Mucosa of stomach (tissue), 1 donor: Measurements from ENCODE around the gene ATP8A2.
"Not testable (repeated sequence)": the region's sequence is repeated elsewhere in the genome, so short reads cannot be mapped to it uniquely, and the experiment has no call there.

ENCODE experiments used
- H3K27me3 ChIP-seq: one replicate; pipeline ENCODE4 v1.7.0; 2013; ENCODE audit warnings: mild to moderate bottlenecking, low read length; ENCODE audit not compliant: control insufficient read depth, insufficient read depth
- H3K36me3 ChIP-seq: one replicate; pipeline ENCODE4 v1.7.0; 2013; ENCODE audit warnings: low read length; ENCODE audit not compliant: control insufficient read depth, insufficient read depth
- H3K4me1 ChIP-seq: one replicate; pipeline ENCODE4 v1.7.0; 2013; ENCODE audit warnings: mild to moderate bottlenecking, low read length; ENCODE audit not compliant: control insufficient read depth, insufficient read depth
- H3K4me3 ChIP-seq: one replicate; pipeline ENCODE4 v1.7.0; 2013; ENCODE audit warnings: low read length
- H3K9ac ChIP-seq: one replicate; pipeline ENCODE4 v1.7.0; 2013; ENCODE audit warnings: mild to moderate bottlenecking, low read length, moderate library complexity
- H3K9me3 ChIP-seq: one replicate; pipeline ENCODE4 v1.7.0; 2013; ENCODE audit warnings: mild to moderate bottlenecking, low read length, moderate library complexity; ENCODE audit not compliant: control insufficient read depth
- donor health status: Pancreatic carcinoma.

Gene ATP8A2

DNA sequence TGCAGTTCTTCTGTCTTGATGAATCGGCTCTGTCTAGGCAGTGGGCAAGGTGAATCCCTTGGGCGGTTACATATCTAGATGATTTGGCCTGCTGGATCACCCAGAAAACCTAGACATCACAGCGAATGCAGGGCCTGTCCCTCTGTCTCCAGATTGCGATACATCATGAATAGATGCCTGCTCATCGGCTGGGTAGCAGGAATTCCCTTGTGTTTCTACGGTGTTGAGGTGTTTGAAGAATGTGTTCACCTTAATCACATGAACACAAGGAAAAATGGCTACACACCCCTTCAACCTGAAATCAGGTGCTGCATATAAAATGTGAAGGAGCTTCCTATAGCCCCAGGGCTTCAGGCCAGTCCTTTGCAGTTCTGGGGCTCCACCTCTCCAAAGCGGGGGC, 398.8 kb downstream of the ATP8A2 start:
- Histone ChIP-seq H3K4me3 (no peak overlapping the region), H3K9me3 (no peaks in the 10 kb centered on the region), H3K4me1 (peaks cover 9% of the 10 kb centered on the region), H3K36me3 (no peaks in the 10 kb centered on the region), H3K9ac (no peak overlapping the region), H3K27me3 (no peaks in the 10 kb centered on the region)

DNA sequence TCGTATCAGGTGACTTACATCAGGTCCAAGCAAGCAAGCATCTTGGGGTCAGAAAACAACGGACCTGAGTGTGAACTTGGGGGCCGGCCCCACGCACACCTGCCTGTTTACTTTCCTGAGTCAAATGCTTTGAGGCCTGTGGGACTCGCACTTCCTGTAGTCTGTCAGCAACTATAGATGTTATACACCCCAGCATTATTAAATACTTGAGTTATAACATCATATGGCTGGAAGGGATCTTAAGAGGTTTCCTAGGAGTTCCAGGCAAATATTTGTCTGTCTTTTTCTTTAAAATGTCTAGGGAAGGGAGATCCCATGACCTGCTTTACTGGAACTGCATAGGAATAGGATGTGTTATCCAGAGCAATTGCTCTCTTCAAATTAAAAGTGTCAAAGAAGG, 399.4 kb downstream of the ATP8A2 start:
- no peak overlapping the region for H3K4me3 ChIP-seq
- H3K9ac ChIP-seq, result no peak overlapping the region
- no peaks in the 10 kb centered on the region for H3K9me3 ChIP-seq
- no peaks in the 10 kb centered on the region for H3K36me3 ChIP-seq
- H3K27me3 ChIP-seq, result no peaks in the 10 kb centered on the region
- H3K4me1 ChIP-seq, result peaks cover 14% of the 10 kb centered on the region

DNA sequence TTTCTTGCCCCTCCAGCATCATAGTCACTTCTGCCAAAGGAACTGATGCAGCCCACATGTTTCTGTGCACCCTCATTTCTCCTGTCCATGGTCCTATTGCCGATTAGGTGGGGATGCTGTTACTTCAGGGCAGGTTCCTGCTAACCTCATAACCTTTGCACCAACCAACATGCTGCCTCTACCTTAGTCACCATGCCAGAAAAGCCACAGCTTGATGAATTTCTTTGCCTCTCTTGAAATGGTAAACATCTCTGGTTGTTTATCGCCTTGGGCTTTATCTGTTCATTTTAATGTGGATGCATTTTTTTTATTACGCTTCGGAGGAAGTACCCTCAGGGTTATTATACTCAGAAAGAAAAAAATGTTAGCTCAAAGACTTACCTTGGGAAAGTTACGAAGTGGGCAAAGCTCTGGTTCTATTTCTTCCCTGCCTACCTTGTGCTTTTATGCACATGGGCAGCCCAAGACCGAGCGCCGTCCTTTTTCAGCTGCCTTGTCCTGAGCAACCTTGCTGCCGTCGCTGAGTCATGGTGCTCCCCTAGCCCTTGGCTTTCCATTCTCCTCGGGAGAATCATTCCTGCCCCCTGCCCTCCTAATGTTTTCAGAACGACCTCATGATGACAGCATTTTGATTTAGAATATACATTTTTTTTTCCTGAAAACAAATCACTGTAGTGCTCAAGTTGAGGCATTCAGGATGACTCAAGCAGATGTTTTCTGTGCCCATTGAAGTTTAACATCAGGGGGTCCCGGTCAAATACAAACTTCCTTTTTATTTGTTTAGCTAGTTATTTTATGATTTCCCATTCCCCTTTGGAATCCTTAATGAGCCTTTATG, 400.1 kb downstream of the ATP8A2 start:
- H3K27me3 ChIP-seq, result no peaks in the 10 kb centered on the region
- no peaks in the 10 kb centered on the region for H3K36me3 ChIP-seq
- peaks cover 14% of the 10 kb centered on the region for H3K4me1 ChIP-seq
- no peaks in the 10 kb centered on the region for H3K9me3 ChIP-seq
- no peak overlapping the region for H3K4me3 ChIP-seq
- no peak overlapping the region for H3K9ac ChIP-seq

DNA sequence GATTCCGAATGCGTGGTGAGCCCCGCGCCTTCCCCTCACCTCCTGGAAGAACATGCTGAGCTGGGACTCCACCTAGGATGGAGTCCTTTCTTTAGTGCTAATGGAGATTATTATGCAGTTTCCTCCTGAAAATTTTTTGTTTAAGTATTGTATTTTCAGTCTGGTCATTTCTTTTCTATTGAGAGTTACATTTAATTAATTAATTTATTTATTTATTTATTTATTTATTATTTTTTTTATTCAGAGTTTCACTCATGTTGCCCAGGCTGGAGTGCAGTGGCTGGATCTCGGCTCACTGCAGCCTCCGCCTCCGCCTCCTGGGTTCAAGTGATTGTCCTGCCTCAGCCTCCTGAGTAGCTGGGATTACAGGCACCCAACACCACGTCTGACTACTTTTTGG, 400.8 kb downstream of the ATP8A2 start:
- not testable (repeated sequence) for H3K9ac ChIP-seq, H3K27me3 ChIP-seq, H3K9me3 ChIP-seq, H3K4me3 ChIP-seq, H3K36me3 ChIP-seq
- peaks cover 14% of the 10 kb centered on the region for H3K4me1 ChIP-seq

DNA sequence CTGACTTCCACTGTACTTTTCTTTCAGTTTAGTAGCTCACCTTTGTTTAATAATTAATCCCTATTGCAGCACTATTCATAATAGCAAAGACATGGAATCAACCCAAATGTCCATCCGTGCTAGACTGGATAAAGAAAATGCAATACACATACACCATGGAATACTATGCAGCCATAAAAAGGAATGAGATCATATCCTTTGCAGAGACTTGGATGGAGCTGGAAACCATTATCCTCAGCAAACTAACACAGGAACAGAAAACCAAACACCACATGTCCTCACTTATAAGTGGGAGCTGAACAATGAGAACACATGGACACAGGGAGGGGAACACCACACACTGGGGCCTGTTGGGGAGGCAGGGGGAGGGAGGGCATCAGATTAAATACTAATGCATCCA, 402.3 kb downstream of the ATP8A2 start:
- H3K27me3 ChIP-seq, H3K4me3 ChIP-seq, H3K9ac ChIP-seq, H3K36me3 ChIP-seq, H3K9me3 ChIP-seq: not testable (repeated sequence)
- H3K4me1 ChIP-seq, result peaks cover 14% of the 10 kb centered on the region

DNA sequence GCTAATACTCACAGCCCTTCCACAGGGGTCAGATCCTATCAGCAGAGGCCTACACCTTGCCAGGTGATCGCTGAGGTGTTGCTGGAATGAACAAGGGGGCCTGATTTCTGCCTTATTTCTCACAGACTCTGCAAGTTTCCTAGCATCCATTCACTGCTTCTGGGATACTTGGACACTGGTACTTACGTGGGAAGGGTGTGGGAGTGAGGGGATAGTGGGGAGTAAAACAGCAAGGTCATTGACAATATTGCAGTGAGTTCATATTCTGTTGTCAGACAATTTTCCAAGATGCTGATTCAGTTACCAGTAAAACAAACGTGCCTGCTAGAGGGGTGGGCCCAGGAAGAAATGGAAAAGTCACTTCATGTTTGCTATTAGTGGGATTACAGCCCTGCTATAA, 403.5 kb downstream of the ATP8A2 start:
- H3K4me3 ChIP-seq, result no peak overlapping the region
- H3K36me3 ChIP-seq, result no peaks in the 10 kb centered on the region
- peaks cover 14% of the 10 kb centered on the region for H3K4me1 ChIP-seq
- H3K27me3 ChIP-seq, result no peaks in the 10 kb centered on the region
- H3K9ac ChIP-seq, result no peak overlapping the region
- no peaks in the 10 kb centered on the region for H3K9me3 ChIP-seq

DNA sequence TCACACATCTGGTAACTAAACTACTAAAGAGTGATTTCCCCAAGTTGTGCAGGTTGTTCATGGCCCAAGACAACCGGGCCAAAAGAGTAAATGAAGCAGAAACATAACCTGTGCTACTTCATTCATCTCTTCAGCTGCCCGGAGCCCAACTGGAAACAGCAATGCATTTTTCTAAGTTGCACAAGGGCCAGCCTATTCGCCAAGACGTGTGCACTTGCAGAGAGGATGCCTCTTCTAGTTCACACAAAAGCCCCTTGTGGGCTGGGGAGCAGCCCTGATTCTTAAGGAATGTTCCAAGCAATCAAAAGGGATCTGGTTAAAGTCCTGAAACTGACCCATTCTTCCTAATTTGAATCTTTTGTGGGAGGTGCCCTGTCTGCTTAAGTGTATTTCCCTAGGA, 404.2 kb downstream of the ATP8A2 start:
- Histone ChIP-seq H3K4me3 (no peak overlapping the region), H3K4me1 (peaks cover 14% of the 10 kb centered on the region), H3K36me3 (no peaks in the 10 kb centered on the region), H3K27me3 (no peaks in the 10 kb centered on the region), H3K9ac (no peak overlapping the region), H3K9me3 (no peaks in the 10 kb centered on the region)

DNA sequence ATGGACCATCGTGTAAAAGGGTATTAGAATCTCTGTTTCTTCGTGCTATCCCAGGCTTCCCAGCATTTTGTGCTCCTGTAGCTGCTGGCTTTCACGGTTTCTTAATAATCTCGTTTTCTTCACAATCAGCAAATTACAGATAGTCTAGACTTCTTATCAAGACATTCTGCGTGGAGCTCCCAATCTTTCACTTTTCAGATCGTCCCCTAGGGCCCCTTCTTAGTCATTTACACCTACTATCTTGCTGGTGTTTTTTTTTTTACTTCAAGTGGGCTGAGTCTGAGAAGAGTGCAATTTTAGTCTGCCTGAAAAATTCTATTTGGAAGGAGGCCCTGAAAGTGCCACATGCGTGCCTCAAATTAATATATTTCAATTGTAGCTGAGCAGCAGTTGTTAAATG, 404.9 kb downstream of the ATP8A2 start:
- Histone ChIP-seq H3K9me3 (no peaks in the 10 kb centered on the region), H3K27me3 (no peaks in the 10 kb centered on the region), H3K9ac (no peak overlapping the region), H3K4me3 (no peak overlapping the region), H3K36me3 (no peaks in the 10 kb centered on the region), H3K4me1 (peaks cover 14% of the 10 kb centered on the region)

DNA sequence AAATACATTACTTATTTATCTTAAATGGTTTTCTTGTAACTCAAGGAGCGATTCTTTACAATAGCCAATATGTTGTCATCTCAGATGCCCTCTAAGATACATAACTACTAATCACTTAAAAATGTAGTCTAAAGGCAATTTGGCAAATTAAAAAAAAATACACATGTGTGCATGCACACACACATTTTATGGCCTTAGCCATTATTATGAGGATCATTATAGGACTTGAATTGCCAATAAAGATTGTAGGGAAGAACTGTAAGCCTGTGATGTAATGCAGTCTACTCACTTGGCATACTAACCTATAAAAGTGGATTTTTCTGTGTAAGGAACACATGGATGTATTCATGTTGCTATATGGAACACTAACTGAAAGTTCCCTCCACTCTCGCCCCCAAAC, 405.7 kb downstream of the ATP8A2 start:
- H3K36me3 ChIP-seq, result no peaks in the 10 kb centered on the region
- no peak overlapping the region for H3K9ac ChIP-seq
- H3K4me3 ChIP-seq, result no peak overlapping the region
- H3K4me1 ChIP-seq, result peaks cover 14% of the 10 kb centered on the region
- no peaks in the 10 kb centered on the region for H3K27me3 ChIP-seq
- no peaks in the 10 kb centered on the region for H3K9me3 ChIP-seq

DNA sequence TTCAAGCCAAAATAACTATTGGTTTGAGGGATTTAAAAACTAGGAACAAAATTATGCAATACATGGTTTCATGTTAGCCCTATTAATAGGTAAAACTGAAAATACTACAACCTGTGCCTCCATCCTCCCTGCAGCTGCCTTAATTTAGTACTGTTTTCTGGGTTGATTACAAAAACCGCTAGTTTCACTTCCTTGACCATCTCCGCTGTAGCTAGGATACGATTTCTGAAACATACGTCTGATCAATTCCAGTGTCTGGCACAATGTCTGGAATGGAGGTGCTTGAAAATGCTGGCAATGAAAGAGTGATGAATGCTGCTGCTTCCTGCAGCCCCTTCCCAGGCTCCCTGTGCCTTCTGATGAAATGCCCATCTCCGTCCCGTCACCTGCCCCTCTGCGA, 406.6 kb downstream of the ATP8A2 start:
- Histone ChIP-seq H3K9ac (no peak overlapping the region), H3K4me3 (no peak overlapping the region), H3K27me3 (no peaks in the 10 kb centered on the region), H3K9me3 (no peaks in the 10 kb centered on the region), H3K4me1 (peaks cover 14% of the 10 kb centered on the region), H3K36me3 (no peaks in the 10 kb centered on the region)

DNA sequence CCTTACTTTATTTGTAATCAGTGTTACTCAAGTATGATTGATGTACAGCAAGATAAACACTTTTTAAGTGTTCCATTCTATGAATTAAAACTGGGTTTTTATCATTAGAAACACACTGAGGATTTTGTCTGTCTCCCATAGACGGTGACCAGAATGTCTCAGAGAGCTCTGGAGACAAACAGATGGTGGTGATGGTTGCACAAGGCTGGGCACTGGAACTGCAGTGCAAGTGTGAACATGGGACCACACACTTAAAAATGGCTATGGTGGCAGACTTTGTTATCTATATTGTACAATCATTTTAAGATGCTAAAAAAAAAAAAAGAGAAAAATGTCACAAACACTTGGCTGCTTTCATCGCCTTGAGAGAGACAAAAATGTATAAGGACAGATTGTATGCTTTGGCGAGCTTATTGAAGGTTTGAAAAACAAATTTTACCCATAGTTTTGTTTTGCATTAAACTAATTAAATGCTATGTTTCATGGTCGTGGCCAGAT, 407.1 kb downstream of the ATP8A2 start:
- Histone ChIP-seq H3K36me3 (no peaks in the 10 kb centered on the region), H3K4me3 (no peak overlapping the region), H3K4me1 (peaks cover 15% of the 10 kb centered on the region), H3K9me3 (no peaks in the 10 kb centered on the region), H3K9ac (no peak overlapping the region), H3K27me3 (no peaks in the 10 kb centered on the region)

DNA sequence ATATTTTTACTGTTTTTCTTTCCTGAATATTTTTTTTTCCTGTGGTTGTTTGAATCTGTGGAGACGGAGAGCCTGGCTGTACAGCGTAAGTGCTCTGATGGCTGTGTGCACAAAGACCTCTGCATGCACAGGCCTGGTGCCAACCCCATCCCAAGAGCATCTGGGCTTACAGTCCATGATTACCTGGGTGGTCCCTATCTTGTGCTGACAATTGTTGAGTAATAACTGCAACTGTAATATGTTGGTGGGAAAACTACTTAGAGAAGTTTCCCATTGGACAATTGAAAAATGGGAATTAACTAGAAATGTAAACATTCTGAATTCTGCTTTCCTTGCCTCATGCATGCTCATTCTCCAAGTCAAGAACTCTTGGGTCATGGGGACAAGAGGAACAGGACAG, 411.3 kb downstream of the ATP8A2 start:
- Histone ChIP-seq H3K4me3 (no peak overlapping the region), H3K9ac (no peak overlapping the region), H3K9me3 (no peaks in the 10 kb centered on the region), H3K4me1 (peaks cover 5% of the 10 kb centered on the region), H3K36me3 (no peaks in the 10 kb centered on the region), H3K27me3 (no peaks in the 10 kb centered on the region)
